Tibial artery (tissue), 4 donors: Measurements from ENCODE around the gene GNG3.
A peak's percentile ranks its signal among the peaks of the same experiment; 100 is the strongest.

Experiments
- DNase-seq, 2 donors: peaks; one replicate each; pipeline ENCODE4 v3.0.0-alpha.2; 2019
- H3K27ac ChIP-seq, 2 donors: fragments of 200-600 bp; sonication (generic) in 1 of 2; 1 replicate in 1 of 2; 2 replicates in 1 of 2; pipeline ENCODE4 v1.5.1; 2018 to 2019; ENCODE audit warnings: mild to moderate bottlenecking in 1 of 2
- H3K27me3 ChIP-seq, 2 donors: fragments of 200-600 bp; sonication (generic) in 1 of 2; one replicate each; pipeline versions ENCODE4 v1.5.1 to v1.6.0; 2016 to 2019
- H3K36me3 ChIP-seq, 3 donors: fragments of 200-600 bp; sonication (generic) in 2 of 3; one replicate each; pipeline ENCODE4 v1.5.1; 2016 to 2019; ENCODE audit warnings: mild to moderate bottlenecking in 2 of 3
- H3K4me1 ChIP-seq, 4 donors: fragments of 200-600 bp; sonication (generic) in 2 of 4; 1 replicate in 3 of 4; 2 replicates in 1 of 4; pipeline ENCODE4 v1.5.1; 2016 to 2019
- H3K4me3 ChIP-seq, 2 donors: fragments of 200-600 bp; sonication (generic) in 1 of 2; 1 replicate in 1 of 2; 2 replicates in 1 of 2; pipeline ENCODE4 v1.5.1; 2018 to 2019; ENCODE audit warnings: mild to moderate bottlenecking in 2 of 2
- H3K9me3 ChIP-seq, 3 donors: fragments of 200-600 bp; sonication (generic) in 1 of 3; one replicate each; pipeline ENCODE4 v1.5.1; 2016 to 2019
- CTCF ChIP-seq, 2 experiments: fragments of 200-600 bp in 1 of 2; fragments of 450-650 bp in 1 of 2; IDR thresholded peaks; one replicate each; pipeline ENCODE4 v1.5.1; 2017 to 2019; ENCODE audit warnings: antibody characterized with exemption in 2 of 2, mild to moderate bottlenecking in 1 of 2, moderate library complexity in 1 of 2
- intact Hi-C: fragments of 100-400 bp; cut with DNase I; formaldehyde crosslinking; loops from one replicate; pipeline ENCODE4 v1.15.0; 2023; ENCODE audit warnings: low total_unique reads

GNG3 gene

DNA sequence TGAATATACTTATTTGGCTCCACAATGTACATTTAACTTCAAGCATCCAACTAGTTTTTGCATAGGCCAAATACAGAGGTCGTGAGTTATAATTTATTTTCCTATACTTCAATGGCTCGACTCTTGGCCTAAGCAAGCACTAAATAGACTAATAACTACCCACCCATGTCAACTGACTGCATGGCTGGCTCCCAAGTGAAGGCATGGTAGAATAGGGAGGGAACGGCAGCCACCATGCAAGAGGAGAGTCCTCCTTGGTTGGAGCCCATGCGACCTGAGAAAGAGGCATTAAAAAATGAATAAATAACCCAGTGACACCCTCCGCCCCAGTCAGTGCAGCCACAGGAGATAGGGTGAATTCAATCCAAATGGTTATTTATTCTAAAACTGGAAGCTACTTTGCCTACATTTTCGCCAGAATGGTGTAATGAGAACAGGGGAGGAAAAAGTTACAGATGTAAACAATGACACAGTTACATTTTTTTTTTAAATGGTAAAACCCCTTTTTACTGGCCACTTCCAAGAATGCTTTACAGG is 4.9 kb downstream of the GNG3 start:
- Histone ChIP-seq H3K36me3 (peaks cover 55 to 68% (median 67%) of the 10 kb centered on the region in 3 donors), H3K27me3 (no peaks in the 10 kb centered on the region), H3K4me3 (no peak overlapping the region), H3K9me3 (no peaks in the 10 kb centered on the region), H3K4me1 (peaks cover 0 to 24% (median 19%) of the 10 kb centered on the region in 4 donors), H3K27ac (no peak overlapping the region)
- DNase-seq = peak in 1 of 2 donors; percentile 29
- intact Hi-C loops = no loop called here
- no peak for TF ChIP-seq CTCF (IDR thresholded peaks at IDR 0.05)

GRCh38 chr11:62712861-62713260 is 5.4 kb downstream of the GNG3 start:
- no peak for TF ChIP-seq CTCF (IDR thresholded peaks at IDR 0.05)
- peaks cover 0 to 23% (median 19%) of the 10 kb centered on the region in 4 donors for H3K4me1 ChIP-seq
- no peaks in the 10 kb centered on the region for H3K27me3 ChIP-seq
- H3K27ac ChIP-seq = no peak overlapping the region
- intact Hi-C loops = no loop called here
- DNase-seq = no peak
- peaks cover 61 to 73% (median 72%) of the 10 kb centered on the region in 3 donors for H3K36me3 ChIP-seq
- H3K4me3 ChIP-seq = no peak overlapping the region
- H3K9me3 ChIP-seq = no peaks in the 10 kb centered on the region

DNA sequence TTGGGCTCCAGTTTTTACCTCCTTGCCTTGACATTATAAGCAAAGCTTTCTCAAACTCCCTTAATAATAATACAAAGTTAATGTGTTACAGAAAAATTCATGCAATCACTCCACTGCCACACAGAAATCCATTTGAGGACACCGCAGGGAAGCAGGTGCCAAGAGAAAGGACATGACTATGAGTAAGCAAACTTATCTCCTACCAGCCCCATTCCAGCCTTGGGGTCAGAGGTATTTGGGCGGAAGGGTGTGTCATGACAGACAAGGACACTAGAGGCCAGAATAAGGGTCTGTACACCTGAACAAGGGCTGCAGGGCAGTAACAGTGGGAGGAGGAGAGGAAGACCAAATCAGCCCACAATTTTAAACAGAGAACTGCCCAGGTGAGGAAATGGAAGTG is 5.9 kb downstream of the GNG3 start:
- H3K4me3 ChIP-seq = no peak overlapping the region
- H3K36me3 ChIP-seq = peaks cover 65 to 78% (median 77%) of the 10 kb centered on the region in 3 donors
- H3K9me3 ChIP-seq = no peaks in the 10 kb centered on the region
- no peaks in the 10 kb centered on the region for H3K27me3 ChIP-seq
- no peak overlapping the region for H3K27ac ChIP-seq
- TF ChIP-seq CTCF (IDR thresholded peaks at IDR 0.05) = no peak
- intact Hi-C loops = no loop called here
- peak in 1 of 2 donors; percentile 54 for DNase-seq
- H3K4me1 ChIP-seq = peaks cover 0 to 18% (median 15%) of the 10 kb centered on the region in 4 donors

DNA sequence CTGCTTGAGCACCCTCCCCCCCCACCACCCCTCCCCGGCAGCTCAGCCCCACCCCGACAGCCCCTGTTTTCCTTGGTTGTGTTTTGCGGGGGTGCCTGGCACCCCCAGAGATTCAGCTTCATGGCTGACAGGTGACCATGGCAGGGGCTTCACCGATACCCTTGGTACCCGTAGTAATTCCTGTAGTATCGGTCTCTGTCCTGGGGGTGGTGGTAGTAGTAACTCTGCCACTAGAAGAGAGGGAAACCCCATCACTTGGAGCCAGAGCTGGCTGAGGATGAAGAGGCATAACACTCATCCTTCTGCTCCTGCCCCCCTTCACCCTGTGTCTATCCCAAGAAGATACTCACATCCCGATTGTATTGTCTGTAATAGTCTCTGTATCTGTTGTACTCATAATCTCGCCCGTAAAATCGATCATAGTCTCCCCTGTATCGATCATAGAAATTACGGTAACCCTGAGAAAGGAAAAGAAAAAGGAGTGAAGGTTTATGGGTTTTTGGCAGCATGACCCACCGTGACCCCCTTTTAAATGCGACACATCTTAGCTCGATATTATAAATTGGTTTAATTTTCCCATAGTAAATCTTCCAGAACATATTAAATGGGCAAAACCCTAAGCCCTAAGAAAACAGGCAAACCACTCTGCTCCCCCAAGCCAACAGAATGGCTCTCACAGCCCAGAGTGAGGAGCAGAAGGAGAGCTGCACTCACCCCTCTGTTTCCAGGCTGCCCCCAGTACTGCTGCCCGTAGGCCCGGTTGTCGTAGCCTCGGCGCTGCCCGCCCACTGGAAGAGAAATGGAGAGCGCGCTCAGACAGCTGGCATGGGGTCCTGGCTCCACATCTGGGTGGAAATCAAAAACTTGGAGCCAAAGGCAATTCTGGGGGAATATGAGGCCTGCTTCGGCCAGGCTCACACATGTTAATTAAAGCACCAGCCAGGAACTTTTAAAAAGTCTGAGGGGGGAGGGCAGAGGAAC is 8.0 kb downstream of the GNG3 start:
- Histone ChIP-seq H3K36me3 (peaks cover 86 to 99% (median 95%) of the 10 kb centered on the region in 3 donors), H3K4me1 (peaks cover 0 to 3% (median 1%) of the 10 kb centered on the region in 4 donors), H3K9me3 (no peaks in the 10 kb centered on the region), H3K27ac (no peak overlapping the region), H3K4me3 (no peak overlapping the region), H3K27me3 (no peaks in the 10 kb centered on the region)
- TF ChIP-seq CTCF (IDR thresholded peaks at IDR 0.05) = no peak
- DNase-seq = peak in 1 of 2 donors; percentile 60
- intact Hi-C loops = no loop called here

DNA sequence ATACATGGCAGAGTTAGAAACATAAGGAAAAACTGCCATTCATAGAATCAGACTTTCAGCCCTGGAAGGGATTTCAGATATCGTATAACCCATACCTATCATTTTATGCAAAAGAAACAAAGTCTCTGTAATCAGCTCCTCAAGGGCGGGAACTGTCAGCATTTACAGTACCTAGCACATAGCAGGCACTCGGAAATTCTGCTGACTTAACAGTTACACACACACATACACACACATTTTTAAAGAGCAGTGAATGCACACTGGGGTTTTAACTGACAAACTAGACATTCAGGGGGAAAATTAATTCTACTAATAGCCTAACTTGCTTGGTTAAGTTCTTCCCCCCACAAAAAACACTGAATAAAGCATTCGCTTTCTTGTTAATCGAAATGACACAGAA is 8.7 kb downstream of the GNG3 start:
- Histone ChIP-seq H3K4me1 (peaks cover 0 to 2% (median 0%) of the 10 kb centered on the region in 4 donors), H3K36me3 (peaks cover 85 to 100% (median 95%) of the 10 kb centered on the region in 3 donors)
- intact Hi-C loops = no loop called here

More for the DNA sequence above, 8.7 kb downstream of the GNG3 start:
- no peaks in the 10 kb centered on the region for H3K27me3 ChIP-seq
- no peak for DNase-seq
- H3K4me3 ChIP-seq = no peak overlapping the region
- no peaks in the 10 kb centered on the region for H3K9me3 ChIP-seq
- no peak for TF ChIP-seq CTCF (IDR thresholded peaks at IDR 0.05)
- H3K27ac ChIP-seq = no peak overlapping the region
